Ishikawa (cell line): ENCODE data around the gene SS18.

Experiments
- CREB1 ChIP-seq: IDR thresholded peaks from 2 replicates; pipeline ENCODE4 v1.6.1; 2012; ENCODE audit warnings: low read depth
- EGR1 ChIP-seq: IDR thresholded peaks from 2 replicates; pipeline ENCODE4 v1.6.1; 2012
- MAX ChIP-seq: IDR thresholded peaks from 2 replicates; pipeline ENCODE4 v1.6.1; 2012
- RAD21 ChIP-seq: IDR thresholded peaks from 2 replicates; pipeline ENCODE4 v1.6.1; 2012; ENCODE audit warnings: low read depth
- TAF1 ChIP-seq: IDR thresholded peaks from 2 replicates; pipeline ENCODE4 v1.6.1; 2012; ENCODE audit warnings: low read depth, mild to moderate bottlenecking
- TCF12 ChIP-seq: IDR thresholded peaks from 2 replicates; pipeline ENCODE4 v1.6.1; 2012; ENCODE audit warnings: low read depth
- TEAD4 ChIP-seq: IDR thresholded peaks from 2 replicates; pipeline ENCODE4 v1.6.1; 2012
- YY1 ChIP-seq: IDR thresholded peaks from 2 replicates; pipeline ENCODE4 v1.6.1; 2012; ENCODE audit warnings: low read depth
- ZBTB7A ChIP-seq: IDR thresholded peaks from 2 replicates; pipeline ENCODE4 v1.6.1; 2012; ENCODE audit warnings: low read depth

DNA sequence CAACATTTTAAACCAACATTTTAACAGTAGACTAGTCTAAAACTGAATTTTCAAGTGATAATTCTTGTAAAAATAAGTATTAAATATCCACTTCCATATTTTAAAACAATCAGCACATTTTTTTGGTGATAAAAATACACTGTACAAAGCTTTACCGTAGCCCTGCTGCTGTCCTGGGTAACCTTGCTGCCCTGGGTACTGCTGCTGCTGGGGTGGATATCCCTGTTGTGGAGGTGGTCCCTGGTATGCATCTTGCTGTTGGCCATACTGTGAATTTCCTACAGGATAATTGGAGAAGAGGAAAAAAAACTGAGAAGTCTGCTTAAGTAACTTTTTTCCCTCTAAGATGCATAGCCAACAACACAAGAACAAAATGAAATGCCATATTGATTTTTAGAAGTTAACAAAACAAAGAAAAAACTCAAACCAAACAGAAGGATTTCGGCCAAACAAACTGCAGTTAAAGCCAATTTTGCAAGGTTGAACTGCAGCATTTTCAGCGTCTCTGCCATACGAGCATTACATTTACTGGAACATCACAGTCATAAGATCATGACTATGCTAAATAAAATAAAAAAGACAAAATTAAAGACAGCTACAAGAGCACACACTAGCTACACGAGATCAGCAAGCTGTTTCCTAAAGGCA, 55.4 kb downstream of the SS18 start:
- TF ChIP-seq TEAD4 (no peak), TAF1 (no peak), YY1 (no peak), EGR1 (no peak), CREB1 (no peak), RAD21 (no peak), TCF12 (no peak), ZBTB7A (no peak), MAX (no peak)
